ENCODE results near the gene TBC1D22B.

DNA sequence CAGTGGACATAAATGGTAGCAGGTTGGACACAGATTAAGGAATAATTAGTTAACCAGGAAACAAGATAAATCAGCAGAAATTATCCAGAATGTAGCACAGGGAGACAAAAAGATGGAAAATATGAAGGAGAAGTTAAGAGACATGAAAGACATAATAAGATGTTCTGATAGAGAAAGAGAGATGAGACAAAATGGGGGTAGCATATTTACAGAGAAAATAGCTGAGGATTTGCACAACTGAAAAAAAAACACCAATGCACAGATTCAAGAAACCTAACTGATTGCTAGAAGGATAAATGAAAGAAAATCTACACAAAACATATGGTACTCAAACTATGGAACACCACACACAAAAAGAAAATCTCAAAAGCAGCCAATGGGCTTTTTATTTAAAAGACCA lies 34.6 kb upstream of the TBC1D22B start:
- TF ChIP-seq POLR2A (IDR thresholded peaks at IDR 0.05; ENCODE audit: low read depth, low read length) (no peak), POLR2AphosphoS5 (IDR thresholded peaks at IDR 0.05; ENCODE audit: low read depth, low read length) (no peak), TAF1 (IDR thresholded peaks at IDR 0.05; ENCODE audit: low read depth, low read length) (no peak), SPI1 (IDR thresholded peaks at IDR 0.05; ENCODE audit: low read depth, low read length) (no peak), PAX5 (IDR thresholded peaks at IDR 0.05; ENCODE audit: insufficient read depth, low read length, severe bottlenecking) (no peak), POU2F2 (IDR thresholded peaks at IDR 0.05; ENCODE audit: low read depth, low read length) (no peak)

Data from GM12891 (cell line).